ENCODE results near the gene LILRB3. TPM values are rescaled to one million over a fixed set of nuclear protein-coding genes. Genes with fewer than 3 reads are reported as not detected.

The LILRB3 gene
- total and polyA plus RNA-seq, 2 experiments from 2014 or later = not detected

DNA sequence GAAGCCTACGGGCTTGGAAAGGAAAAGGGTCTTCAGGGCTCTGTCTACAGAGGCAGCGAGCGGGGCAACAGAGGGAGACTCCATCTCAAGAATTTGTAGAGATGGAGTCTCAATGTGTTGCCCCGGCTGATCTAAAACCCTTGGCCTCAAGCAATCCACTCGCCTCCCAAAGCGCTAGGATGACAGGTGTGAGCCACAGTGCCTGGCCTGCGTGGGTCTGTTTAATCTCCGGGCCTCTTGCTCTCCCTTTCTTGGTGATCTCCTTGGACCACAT, 14.1 kb downstream of the LILRB3 start (continued):
- TF ChIP-seq, protein P1, sequence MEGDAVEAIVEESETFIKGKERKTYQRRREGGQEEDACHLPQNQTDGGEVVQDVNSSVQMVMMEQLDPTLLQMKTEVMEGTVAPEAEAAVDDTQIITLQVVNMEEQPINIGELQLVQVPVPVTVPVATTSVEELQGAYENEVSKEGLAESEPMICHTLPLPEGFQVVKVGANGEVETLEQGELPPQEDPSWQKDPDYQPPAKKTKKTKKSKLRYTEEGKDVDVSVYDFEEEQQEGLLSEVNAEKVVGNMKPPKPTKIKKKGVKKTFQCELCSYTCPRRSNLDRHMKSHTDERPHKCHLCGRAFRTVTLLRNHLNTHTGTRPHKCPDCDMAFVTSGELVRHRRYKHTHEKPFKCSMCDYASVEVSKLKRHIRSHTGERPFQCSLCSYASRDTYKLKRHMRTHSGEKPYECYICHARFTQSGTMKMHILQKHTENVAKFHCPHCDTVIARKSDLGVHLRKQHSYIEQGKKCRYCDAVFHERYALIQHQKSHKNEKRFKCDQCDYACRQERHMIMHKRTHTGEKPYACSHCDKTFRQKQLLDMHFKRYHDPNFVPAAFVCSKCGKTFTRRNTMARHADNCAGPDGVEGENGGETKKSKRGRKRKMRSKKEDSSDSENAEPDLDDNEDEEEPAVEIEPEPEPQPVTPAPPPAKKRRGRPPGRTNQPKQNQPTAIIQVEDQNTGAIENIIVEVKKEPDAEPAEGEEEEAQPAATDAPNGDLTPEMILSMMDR (conservative IDR thresholded peaks at IDR 0.05; ENCODE audit: low read depth in 2 of 2) = no peak
- TF ChIP-seq ZNF114 (CRISPR knock-in tag; IDR thresholded peaks at IDR 0.05) (no peak), EZH2 (IDR thresholded peaks at IDR 0.05; ENCODE audit: low read depth, unreplicated experiment) (no peak), ZNF331 (CRISPR knock-in tag; IDR thresholded peaks at IDR 0.05; ENCODE audit: low read depth) (no peak)
- TF ChIP-seq, protein P2, sequence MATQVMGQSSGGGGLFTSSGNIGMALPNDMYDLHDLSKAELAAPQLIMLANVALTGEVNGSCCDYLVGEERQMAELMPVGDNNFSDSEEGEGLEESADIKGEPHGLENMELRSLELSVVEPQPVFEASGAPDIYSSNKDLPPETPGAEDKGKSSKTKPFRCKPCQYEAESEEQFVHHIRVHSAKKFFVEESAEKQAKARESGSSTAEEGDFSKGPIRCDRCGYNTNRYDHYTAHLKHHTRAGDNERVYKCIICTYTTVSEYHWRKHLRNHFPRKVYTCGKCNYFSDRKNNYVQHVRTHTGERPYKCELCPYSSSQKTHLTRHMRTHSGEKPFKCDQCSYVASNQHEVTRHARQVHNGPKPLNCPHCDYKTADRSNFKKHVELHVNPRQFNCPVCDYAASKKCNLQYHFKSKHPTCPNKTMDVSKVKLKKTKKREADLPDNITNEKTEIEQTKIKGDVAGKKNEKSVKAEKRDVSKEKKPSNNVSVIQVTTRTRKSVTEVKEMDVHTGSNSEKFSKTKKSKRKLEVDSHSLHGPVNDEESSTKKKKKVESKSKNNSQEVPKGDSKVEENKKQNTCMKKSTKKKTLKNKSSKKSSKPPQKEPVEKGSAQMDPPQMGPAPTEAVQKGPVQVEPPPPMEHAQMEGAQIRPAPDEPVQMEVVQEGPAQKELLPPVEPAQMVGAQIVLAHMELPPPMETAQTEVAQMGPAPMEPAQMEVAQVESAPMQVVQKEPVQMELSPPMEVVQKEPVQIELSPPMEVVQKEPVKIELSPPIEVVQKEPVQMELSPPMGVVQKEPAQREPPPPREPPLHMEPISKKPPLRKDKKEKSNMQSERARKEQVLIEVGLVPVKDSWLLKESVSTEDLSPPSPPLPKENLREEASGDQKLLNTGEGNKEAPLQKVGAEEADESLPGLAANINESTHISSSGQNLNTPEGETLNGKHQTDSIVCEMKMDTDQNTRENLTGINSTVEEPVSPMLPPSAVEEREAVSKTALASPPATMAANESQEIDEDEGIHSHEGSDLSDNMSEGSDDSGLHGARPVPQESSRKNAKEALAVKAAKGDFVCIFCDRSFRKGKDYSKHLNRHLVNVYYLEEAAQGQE (IDR thresholded peaks at IDR 0.05; ENCODE audit: unreplicated experiment) = no peak

DNA sequence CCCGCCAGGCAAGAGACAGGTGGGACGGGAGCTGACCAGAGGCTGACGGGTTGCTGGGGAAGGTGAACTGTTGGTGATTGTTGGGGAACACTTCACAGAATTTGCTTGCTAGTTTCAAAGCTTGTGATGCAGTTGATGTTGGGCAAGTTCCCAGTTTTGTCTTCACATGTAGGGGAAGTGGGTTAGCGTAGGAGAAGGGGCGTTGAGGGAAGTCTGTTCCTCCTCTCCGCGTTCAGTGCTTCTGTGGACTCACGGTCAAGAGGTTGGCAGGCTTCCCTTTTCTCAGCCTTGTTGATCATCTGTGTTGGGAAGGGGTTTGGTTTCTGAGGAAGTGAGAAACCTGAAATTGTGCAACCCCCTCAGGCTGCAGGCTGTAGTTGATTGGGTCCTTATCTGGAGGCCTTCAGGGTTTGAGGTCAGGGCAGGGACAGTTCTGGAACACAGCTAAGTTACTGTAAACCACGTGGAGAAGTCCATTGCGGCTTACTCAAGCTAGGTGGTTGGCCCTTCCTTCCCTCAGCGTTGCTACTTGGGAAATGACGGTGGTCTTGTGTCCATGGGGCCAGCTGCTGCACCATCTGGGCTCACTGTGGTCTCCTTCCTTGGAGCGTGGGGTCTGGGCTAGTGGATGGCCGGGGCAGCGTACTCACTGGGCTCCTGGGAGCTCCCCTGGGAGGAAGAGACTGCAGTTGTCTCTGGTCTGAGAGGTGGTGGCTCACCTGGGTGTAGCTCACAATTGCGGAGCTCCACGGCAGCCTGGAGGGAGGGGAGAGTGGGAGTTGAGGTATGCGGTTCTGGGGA, 14.6 kb downstream of the LILRB3 start:
- peaks cover 58% of the 10 kb centered on the region for H3K27me3 Mint-ChIP-seq (ENCODE audit: insufficient read depth, low read depth, poor library complexity)
- peak; percentile 27 for ATAC-seq
- H3K4me3 ChIP-seq = no peak overlapping the region
- DNase-seq (ENCODE audit: low spot score) = no peak
- peaks cover 48% of the 10 kb centered on the region for H4K20me1 ChIP-seq (replicated peaks; ENCODE audit: insufficient read depth)
- peaks cover 2% of the 10 kb centered on the region; the same call in 1 of the 3 replicates for H3K9me3 Mint-ChIP-seq
- no peak overlapping the region for H2AFZ ChIP-seq
- peak overlapping the region; percentile 83 for H3K27ac Mint-ChIP-seq
- no peaks in the 10 kb centered on the region for H3K27me3 ChIP-seq (ENCODE audit: insufficient read depth)
- H3K27ac ChIP-seq (ENCODE audit: low read depth) = peak overlapping the region; percentile 94
- H3K4me1 ChIP-seq (ENCODE audit: insufficient read depth) = peaks cover 23% of the 10 kb centered on the region
- no peak overlapping the region; the same call in 1 of the 2 replicates for H3K4me2 ChIP-seq
- H3K79me2 ChIP-seq (replicated peaks; ENCODE audit: insufficient read depth) = peaks cover 38% of the 10 kb centered on the region
- peaks cover 68% of the 10 kb centered on the region for H3K36me3 Mint-ChIP-seq (ENCODE audit: low read depth)
- peak overlapping the region; percentile 1; the same call in 1 of the 3 replicates for H3K4me3 Mint-ChIP-seq
- H3K36me3 ChIP-seq (ENCODE audit: insufficient read depth) = peaks cover 37% of the 10 kb centered on the region
- no peaks in the 10 kb centered on the region for H3K9me2 ChIP-seq (ENCODE audit: insufficient read depth)
- peaks cover 56% of the 10 kb centered on the region for H3F3A ChIP-seq (replicated peaks; ENCODE audit: low read depth)
- H3K4me1 Mint-ChIP-seq = peaks cover 43% of the 10 kb centered on the region
- TF ChIP-seq EZH2phosphoT487 (IDR thresholded peaks at IDR 0.05; ENCODE audit: unreplicated experiment) (no peak), STAT1 (IDR thresholded peaks at IDR 0.05; ENCODE audit: unreplicated experiment) (no peak), ZNF114 (CRISPR knock-in tag; IDR thresholded peaks at IDR 0.05) (no peak)
- TF ChIP-seq, protein P1 (conservative IDR thresholded peaks at IDR 0.05; ENCODE audit: low read depth in 2 of 2) = no peak
- TF ChIP-seq, protein P2 (IDR thresholded peaks at IDR 0.05; ENCODE audit: unreplicated experiment) = no peak

All from GM23338 (cell line).